Activated CD8-positive, alpha-beta memory T cell treated with anti-CD3 and anti-CD28 coated beads, Interleukin-2, amount 50 U/mL, for 4 hours (primary cell): ENCODE data around the gene HSD11B1.
A peak's percentile ranks its signal among the peaks of the same experiment; 100 is the strongest.

Experiments
- DNase-seq: peaks from one replicate; pipeline ENCODE4 v3.0.0-alpha.2; 2020

HSD11B1 gene

DNA sequence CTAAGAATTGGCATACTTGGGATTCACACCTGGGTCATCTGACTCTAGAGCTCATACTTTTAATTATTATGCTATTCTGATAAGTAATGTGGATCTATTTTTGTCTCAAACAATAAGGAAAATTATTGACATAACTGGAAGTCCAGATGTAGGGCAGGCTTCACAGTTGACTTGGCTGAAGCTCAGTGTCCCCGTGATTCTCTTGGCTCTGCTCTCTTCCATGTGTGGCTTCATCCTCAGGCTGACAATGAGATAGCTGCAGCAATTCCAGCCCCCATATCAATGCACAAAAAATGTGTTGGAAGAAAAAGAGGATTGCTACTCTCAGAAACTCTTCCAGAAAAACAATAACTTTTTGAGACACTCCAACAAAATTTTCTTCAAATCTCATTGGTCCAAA is 23.8 kb downstream of the HSD11B1 start:
- no peak for DNase-seq

DNA sequence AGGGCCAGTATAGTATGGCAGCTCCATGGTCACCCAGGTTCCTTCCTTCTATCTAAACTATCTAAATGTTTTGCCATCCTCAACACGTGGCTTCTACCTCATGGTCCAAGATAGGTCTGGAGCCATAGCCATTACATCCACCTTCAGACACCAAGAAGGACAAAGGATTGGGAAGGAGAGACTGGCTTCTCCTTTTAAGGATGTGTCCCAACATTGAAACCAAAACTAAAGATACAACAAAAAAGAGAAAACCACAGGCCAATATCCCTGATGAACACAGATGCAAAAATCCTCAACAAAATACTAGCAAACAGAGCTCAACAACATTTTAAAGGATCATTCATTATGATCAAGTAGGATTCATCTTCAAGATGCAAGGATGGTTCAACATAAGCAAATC is 24.8 kb downstream of the HSD11B1 start:
- no peak for DNase-seq

DNA sequence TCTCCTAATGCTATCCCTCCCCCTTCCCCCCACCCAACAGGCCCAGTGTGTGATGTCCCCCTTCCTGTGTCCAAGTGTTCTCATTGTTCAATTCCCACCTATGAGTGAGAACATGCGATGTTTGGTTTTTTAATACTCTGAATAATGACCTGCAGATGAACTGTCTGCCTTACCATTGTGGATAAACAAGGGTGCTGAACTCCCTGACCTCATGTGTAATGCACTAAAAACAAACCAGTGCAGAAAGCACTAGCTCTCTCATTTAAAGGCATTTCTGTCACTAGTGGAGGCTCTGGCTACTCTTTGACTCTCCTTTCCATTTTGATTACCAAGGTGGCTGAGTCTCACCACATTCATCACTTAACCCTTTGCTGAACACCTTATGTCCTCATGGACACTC is 28.1 kb downstream of the HSD11B1 start:
- no peak for DNase-seq

DNA sequence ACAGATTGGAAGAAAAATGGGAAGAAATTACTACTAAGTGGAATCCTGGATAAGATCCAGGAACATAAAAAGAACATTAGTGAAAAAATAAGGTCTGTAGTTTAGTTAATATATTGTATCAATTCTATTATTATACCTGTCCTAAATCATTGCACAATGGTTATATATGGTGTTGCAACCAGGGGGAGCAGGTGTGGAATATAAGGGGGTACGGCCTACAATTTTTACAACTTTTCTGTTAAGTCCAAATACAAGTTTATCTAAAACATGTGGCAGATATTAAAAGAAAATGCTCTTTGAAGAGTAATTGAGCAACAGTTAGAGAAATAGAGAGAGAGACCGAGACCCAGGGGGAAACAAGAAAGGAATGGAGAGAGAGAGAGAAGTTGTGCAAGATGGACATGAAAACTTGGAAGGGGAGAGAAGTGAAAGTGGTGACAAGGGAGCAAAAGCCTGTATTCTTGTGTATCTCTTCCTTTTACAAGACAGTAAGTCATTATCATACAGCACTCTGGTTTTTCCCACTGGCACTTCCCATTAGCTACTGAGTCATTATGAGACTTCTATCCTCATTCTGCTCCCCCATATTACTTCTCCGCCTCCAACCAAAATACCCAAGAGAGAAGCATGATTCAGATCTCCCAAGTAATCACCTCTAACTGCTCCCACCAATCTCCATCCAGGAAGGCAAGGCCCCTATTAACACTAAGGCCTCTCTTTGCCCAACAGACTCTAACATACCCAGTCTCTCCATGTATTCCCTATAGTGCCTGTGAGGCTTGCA is 29.0 kb downstream of the HSD11B1 start:
- DNase-seq = no peak

DNA sequence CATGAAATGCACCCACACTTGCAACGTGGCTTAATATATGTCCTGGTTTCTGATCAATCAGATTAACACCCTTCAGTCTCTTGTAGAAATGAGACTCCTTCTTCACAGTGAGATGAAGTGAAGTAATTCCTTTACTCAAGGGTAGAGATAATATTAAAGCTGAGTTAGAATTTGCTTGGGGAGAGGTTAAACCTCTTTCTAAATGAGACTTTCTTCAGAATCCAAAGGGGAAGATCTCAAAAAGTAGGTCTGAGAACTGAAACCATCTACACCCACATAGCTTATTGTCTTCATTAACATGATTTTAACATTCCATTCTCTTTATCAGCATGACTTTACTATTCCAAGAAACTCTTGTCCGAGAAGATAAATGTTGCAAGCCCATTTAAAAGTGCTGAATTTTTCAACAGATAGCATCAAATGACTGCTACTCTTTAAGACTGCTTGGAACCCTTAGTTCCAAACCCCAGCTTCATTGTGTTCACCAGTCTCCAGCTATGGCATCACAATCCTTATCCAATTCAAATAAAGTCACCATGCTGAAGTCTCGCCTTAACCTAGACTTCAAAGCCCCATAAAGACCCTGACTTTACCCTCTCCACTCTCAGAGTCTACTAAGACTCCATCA is 32.0 kb downstream of the HSD11B1 start:
- DNase-seq = no peak

DNA sequence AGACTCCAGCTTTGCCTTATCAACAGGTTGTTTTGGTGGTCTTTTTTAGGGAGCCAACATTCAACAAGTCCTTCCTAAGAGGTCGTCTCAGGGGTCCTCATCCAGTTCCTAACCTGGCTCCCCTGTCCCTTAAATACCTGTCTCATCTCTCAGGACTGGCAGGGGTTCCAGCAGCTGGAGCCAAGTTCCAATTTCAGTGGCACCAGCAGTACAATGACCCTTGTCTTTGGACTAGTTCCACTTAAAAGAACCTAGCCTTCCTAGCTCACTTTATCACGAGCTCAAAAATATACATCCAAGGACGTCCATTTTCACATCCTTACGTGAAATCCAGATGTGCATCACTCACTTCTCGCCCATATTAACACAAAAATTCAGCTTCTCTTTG is 32.5 kb downstream of the HSD11B1 start:
- no peak for DNase-seq

DNA sequence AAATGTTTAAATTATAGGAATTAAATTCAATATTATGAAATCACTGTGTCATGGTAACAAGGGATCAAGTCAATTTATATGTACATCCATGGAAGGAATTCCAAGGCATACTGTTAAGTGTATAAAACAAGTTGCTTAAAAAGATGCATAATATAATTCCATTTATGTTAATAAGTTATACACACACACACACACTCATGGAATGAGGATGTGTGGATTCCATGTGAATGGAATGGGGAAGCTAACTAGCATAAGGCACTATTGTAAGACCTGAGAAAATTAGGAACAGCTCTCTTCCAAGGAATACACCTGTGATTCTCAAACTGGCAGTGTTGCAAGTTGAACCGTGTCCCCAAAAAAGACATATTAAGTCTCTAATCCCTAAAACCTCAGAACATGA is 33.6 kb downstream of the HSD11B1 start:
- DNase-seq = no peak

DNA sequence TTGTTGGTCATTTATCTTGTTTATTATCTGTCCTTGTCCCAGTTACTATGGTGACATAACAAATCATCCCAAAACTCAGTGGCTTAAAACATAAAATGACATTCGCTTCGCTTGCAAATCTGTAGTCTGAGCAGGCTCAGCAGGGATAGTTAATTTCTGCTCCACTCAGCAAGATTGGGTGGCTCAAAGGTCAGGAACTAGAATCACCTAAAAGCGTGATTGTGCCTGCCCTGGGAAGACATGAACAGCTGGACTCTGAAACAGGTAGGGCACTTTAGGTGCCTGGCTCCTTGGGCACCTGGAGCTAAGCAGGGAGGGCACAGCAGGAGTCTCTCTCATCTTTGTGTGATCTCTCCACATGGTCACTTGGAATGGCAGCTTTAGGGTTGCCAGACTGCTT is 36.5 kb downstream of the HSD11B1 start:
- DNase-seq = no peak

DNA sequence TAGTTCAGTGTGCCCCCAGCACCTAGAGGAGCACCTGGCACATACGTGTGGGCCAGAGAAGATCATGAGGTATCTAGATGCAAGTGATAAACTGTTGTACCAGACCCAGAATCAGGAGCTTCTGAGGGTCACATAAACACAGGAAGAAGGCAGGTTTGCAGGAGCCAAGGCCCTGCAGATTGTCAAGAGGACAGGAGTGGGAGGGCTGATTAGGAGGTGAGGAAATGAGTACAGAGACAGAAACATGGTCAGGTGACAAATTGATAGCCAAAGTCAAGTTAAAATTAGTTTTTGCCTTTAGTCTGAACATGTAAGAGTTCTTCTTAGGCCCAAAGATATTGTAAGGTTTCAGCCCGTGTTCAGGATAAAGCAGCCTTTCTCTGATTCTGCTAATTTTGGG is 37.2 kb downstream of the HSD11B1 start:
- DNase-seq = no peak

DNA sequence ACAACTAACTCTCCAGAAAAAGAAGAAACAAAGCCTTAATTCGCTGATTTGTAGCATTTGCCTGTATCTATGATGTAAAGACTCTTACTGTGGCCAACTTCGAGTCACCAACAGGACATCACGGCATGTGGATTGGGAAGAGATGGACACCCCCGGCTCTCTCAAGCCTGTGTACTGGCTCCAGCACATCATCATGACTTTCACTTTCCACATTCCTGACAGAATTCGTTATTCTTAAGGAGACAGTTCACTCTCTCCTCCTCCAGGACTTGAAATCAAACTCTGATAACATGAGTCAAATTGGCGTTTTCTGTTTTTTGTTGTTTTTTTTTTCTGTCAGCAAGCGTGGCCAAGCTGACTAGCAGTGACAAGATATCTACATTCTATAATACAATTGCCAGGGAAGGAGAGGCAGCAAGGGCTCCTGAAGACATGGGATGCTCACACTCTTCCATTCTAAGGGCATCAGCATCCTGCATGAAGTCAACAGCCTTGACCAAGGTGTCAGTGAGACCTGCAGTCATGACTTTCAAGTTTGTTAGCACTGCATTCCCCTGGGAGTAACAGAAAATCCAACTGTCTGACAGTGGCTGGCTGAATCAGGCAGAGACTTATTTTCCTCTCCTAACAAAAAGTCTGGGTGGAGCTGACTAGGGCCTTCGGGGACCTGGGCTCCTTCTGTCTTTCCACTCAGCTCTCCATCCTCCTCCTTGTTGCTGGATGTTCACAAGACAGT is 37.9 kb downstream of the HSD11B1 start:
- DNase-seq = no peak

DNA sequence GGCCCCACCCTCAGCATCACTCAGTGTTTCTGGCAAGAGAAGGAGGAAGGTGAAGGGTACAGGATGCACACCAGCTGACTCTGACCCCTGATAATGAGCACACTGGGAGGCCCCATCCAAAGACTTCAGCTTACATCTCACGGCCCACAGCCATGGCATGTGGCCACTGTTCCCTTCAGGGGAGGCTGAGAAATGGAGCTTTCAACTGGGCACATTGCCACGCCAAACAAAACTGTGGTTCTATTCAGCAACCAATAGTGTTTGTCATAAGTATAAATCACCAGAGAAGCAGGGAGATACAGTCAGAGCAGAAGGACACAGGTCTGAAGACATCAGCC is 38.5 kb downstream of the HSD11B1 start:
- DNase-seq = no peak

DNA sequence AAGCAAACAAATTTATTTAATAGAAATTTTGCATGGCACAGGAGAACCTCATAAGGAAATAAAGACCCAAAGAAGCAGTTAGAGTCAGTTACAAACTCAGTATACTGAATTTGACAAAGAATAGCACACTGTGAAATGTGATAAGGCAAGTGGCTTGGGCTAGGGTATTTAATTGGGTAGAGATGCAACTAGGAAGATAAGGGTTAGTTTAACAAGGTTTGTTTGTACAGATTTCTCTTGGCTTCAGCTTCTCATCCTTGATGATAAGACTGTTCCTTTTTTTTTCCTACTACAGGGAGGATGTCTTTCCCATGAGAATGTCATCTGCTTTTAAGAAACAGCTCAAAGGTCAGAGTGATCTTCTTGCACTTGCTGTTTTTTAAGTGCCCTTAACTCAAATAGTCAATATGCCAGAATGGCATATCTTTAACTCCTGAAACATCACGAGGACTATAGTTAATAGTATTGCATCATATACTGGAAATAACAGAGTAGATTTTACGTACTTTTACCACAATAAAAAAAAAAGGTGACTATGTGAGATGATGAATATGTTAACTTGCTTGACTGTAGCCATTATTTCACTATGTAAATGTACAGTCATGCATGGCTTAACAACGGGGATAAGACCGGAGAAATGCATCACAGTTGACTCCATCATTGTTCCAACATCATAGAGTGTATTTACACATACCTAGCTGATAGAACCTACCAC is 42.0 kb downstream of the HSD11B1 start:
- DNase-seq = no peak

DNA sequence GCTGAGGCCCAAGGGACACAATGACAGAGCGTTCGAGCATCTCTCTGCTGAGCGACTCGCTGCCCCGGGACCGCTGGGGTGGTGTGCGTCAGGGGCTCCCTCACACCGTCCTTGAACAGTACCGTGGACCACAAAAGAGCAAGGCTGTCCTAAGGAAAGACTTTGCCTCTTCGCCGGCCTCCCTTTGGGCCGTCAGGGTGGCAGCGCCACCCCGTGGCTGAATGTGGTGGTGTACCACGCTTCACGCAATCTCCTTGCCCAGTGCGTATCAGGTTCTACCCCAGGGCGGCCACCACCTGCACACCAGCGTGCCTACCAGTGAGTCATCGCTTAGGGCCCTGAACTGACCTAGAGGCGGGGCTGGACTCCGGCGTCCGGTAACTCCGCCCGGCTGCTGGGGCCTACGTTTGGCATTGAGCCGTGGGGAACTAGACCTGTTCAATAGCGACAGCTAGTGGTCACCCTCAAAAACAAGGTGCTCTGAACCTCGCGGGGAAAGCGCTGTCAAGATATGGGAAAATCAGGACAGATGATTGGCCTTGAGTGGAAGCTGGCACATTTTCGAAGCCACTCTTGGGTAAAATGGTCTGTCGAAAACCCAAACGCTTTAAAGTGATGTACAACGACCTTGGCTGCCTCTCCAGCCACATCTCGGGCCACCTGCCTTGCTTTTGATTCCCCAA is 43.1 kb downstream of the HSD11B1 start:
- DNase-seq = peak; percentile 82

DNA sequence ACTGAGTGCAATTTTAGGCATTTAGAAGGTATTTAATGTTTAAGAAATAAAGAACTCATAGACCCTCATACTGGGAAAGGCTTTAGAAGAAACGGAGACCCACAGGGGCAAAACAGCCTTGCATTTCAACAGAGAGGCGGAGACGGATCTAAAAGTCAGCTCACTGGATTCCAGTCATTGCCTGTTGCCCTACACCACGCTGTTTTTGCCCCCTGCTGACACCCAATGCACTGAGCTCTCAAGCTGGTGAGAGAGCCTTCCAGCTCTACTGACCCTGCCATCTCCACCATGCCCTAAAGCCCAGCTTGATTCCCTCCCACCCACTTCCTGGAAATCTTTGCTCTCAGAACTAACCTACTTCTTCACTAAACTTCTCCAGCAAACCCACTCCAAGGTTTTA is 44.0 kb downstream of the HSD11B1 start:
- DNase-seq = no peak

DNA sequence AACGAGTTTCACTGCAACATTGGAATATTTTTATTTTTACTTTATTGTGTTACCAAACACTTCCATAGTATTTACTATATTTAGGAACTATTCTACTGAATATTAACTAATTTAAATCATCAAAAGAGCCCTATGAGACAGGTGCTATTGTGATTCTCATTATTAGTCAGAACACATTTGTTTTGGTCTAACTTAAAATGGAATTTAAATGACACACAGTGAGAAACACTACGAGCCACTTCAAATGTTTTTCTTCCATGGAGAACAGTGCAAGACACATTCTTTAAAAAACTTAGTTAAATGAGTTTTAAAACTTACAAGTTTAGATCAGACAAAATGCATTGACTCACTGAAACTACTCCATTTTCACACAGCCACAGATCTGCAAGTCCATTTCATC is 44.6 kb downstream of the HSD11B1 start:
- no peak for DNase-seq

DNA sequence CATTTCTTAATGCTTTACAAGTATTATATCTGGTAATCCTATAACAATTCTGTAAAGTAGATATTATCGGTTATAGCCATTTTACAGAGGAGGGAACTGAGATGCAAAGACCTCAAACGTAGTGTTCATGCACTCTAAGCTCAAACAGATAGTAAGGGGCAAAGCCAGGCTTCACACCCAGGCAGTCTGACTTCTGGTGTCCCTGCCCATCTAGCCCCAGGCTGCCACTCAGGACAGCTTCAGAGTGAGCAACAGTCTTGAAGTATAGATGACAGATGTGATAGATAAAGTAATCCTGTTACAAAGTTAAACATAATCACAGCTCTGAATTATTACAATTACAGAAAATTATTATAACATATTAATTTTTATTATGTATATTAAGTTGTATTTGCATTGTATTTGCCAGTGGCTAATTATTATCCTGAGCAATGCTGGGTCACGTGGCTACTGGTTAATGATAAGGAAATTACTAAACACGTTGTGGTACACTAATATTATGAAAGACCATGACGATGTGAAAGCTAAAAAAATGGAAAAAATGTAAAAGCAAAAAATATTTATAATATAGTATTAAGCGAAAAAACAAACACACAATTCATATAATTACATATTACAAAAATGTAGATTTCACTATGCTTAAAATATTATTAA is 45.2 kb downstream of the HSD11B1 start:
- no peak for DNase-seq

DNA sequence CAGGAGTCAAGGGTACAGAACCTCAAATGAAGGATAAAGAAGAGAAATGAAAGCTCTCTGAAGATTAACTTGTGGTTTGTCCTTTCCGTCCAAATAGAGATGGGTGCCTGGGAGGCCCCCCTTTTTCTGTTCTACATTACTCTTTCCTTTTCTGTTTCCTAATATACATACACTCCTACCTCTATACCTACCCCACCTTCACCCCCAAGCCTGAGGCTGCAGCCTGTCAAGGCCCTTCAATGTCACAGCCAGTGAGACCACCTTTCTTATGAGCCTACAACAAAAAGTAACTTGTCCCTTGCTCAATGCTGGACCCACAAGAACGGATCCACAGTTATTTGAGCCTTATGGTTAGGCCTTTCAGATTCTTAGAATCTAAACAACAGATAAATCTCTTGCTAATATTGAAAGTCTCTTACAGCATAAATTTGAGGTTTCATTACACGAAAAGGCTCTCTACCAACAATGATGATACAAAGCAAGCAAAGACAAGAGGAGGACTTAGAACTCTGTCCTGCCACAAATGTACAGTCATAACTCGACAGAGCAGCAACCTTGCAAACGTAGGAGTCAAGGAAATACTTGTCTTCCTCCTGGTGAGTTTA is 47.1 kb downstream of the HSD11B1 start:
- no peak for DNase-seq

DNA sequence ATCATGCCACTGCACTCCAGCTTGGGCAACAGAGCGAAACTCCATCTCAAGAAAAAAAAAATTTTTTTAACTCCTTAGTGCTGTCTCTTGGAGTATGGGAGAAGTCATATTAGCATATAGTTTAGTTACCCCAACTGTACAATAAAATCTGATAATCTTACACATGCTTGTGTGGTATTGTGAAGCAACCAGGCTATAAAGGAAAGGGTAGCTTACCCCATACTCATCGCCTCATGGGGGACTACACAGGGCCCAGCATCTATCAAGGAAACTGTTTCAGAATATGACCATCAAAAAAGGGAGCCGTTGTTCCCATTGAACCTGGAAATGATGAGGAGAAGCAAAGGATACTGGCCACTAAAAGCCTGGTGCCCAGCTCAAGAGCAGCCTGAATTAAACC is 48.2 kb downstream of the HSD11B1 start:
- DNase-seq = no peak

DNA sequence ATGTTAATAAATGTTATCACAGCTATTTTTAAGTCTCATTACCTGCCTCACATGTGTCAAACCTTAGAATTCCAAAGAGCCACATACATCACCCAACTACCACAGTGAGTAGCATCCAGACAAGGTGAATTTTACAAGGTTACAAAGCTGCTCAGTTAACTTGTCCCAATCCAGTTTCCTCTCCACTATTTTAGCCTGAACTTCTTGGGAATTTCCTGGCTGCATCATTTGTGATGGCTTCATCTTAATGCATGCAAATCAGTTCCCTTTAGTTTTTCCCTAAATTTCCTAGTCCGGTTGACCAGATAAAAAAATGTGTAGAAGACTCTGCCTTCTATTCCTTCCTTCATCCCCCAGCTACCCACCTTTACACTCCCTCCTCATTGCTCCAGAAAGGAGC is 50.6 kb downstream of the HSD11B1 start:
- no peak for DNase-seq

DNA sequence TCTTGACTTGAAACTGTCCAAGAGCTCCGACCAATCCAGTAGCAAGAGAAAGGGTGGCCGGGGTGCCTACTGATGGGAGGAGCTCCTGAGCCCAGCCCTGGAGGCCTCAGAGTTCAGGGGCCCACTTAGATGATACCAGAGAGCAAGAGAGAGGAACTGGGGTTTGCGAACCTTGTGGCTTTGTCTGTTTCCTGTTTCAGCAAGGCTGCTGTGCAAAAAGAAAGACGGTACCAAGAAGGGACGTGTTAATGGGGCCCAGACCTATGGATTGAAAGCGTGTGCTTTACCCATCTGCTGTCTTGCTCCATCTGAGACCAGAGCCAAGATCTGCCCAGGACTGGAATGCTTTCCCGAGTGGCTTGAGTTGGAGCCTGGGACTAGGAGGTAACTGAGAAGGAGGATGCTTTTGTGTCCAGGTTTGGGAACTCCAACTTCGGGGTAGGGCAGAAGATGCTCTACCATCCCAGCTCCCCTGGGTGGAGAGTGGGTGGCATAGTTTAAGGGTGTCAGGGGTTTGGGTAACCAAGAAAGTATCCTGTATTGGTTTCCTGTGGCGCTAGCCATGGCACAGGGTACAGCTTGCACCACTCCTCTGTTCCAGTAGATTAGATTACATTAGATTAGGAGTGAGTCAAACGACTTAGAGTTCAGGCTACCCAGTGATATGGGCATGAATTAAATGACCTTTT is 51.4 kb downstream of the HSD11B1 start, which contains the start of gene TRAF3IP3:
TRAF3IP3 (plus strand) TSS at position 128 of the 689 bp plus-strand sequence. CDS start 3,987 bp downstream, outside the sequence.
- DNase-seq = peak; percentile 63
